ENCODE data around the gene FOXP3. TPM values are rescaled to one million over a fixed set of nuclear protein-coding genes. Genes with fewer than 3 reads are reported as not detected.

The FOXP3 gene
- total RNA-seq, 1 experiment from 2014 or later, result not detected

GRCh38 chrX:49214416-49214815 is 50.1 kb downstream of the FOXP3 start:
- DNase-seq, result no peak
- Histone ChIP-seq H3K4me3 (ENCODE audit: low read length) (no peak overlapping the region), H3K27ac (ENCODE audit: low read length) (no peak overlapping the region), H3K4me2 (ENCODE audit: low read depth, low read length, poor library complexity, severe bottlenecking) (no peak overlapping the region), H3K79me2 (ENCODE audit: low read length) (no peaks in the 10 kb centered on the region), H3K9ac (ENCODE audit: low read length) (no peak overlapping the region), H3K9me2 (replicated peaks; ENCODE audit: insufficient read depth, low read length) (no peaks in the 10 kb centered on the region), H3K36me3 (ENCODE audit: insufficient read depth, low read length) (no peaks in the 10 kb centered on the region), H3K4me1 (ENCODE audit: low read length) (no peaks in the 10 kb centered on the region), H3K27me3 (ENCODE audit: low read length) (no peaks in the 10 kb centered on the region), H3K9me3 (ENCODE audit: low read length) (no peaks in the 10 kb centered on the region), H2AFZ (ENCODE audit: low read length) (no peak overlapping the region), H4K20me1 (ENCODE audit: insufficient read depth, low read depth, low read length) (no peaks in the 10 kb centered on the region)

- H2AFZ ChIP-seq (ENCODE audit: low read length), result no peak overlapping the region
- DNase-seq, result no peak
These were observed 51.6 kb downstream of the FOXP3 start for GRCh38 chrX:49212861-49213260.

GRCh38 chrX:49212209-49212608 is 52.3 kb downstream of the FOXP3 start:
- no peak for DNase-seq
- H3K9me2 ChIP-seq (replicated peaks; ENCODE audit: insufficient read depth, low read length), result no peaks in the 10 kb centered on the region
- no peaks in the 10 kb centered on the region for H4K20me1 ChIP-seq (ENCODE audit: insufficient read depth, low read depth, low read length)
- no peaks in the 10 kb centered on the region for H3K27me3 ChIP-seq (ENCODE audit: low read length)
- no peak overlapping the region for H3K4me3 ChIP-seq (ENCODE audit: low read length)
- H3K36me3 ChIP-seq (ENCODE audit: insufficient read depth, low read length), result no peaks in the 10 kb centered on the region
- H3K4me2 ChIP-seq (ENCODE audit: low read depth, low read length, poor library complexity, severe bottlenecking), result no peak overlapping the region
- no peak overlapping the region for H2AFZ ChIP-seq (ENCODE audit: low read length)
- H3K4me1 ChIP-seq (ENCODE audit: low read length), result no peaks in the 10 kb centered on the region
- no peaks in the 10 kb centered on the region for H3K9me3 ChIP-seq (ENCODE audit: low read length)
- no peaks in the 10 kb centered on the region for H3K79me2 ChIP-seq (ENCODE audit: low read length)
- H3K27ac ChIP-seq (ENCODE audit: low read length), result no peak overlapping the region
- no peak overlapping the region for H3K9ac ChIP-seq (ENCODE audit: low read length)

More at GRCh38 chrX:49212861-49213260, 51.6 kb downstream of the FOXP3 start:
- Histone ChIP-seq H4K20me1 (ENCODE audit: insufficient read depth, low read depth, low read length) (no peaks in the 10 kb centered on the region), H3K4me3 (ENCODE audit: low read length) (no peak overlapping the region), H3K27me3 (ENCODE audit: low read length) (no peaks in the 10 kb centered on the region), H3K27ac (ENCODE audit: low read length) (no peak overlapping the region), H3K36me3 (ENCODE audit: insufficient read depth, low read length) (no peaks in the 10 kb centered on the region), H3K4me1 (ENCODE audit: low read length) (no peaks in the 10 kb centered on the region), H3K9ac (ENCODE audit: low read length) (no peak overlapping the region), H3K9me2 (replicated peaks; ENCODE audit: insufficient read depth, low read length) (no peaks in the 10 kb centered on the region), H3K9me3 (ENCODE audit: low read length) (no peaks in the 10 kb centered on the region), H3K79me2 (ENCODE audit: low read length) (no peaks in the 10 kb centered on the region), H3K4me2 (ENCODE audit: low read depth, low read length, poor library complexity, severe bottlenecking) (no peak overlapping the region)

GRCh38 chrX:49211074-49211473 is 53.4 kb downstream of the FOXP3 start:
- H4K20me1 ChIP-seq (ENCODE audit: insufficient read depth, low read depth, low read length), result no peaks in the 10 kb centered on the region
- no peak for DNase-seq
- H3K4me2 ChIP-seq (ENCODE audit: low read depth, low read length, poor library complexity, severe bottlenecking), result no peak overlapping the region
- H3K27ac ChIP-seq (ENCODE audit: low read length), result no peak overlapping the region
- H3K36me3 ChIP-seq (ENCODE audit: insufficient read depth, low read length), result no peaks in the 10 kb centered on the region
- H3K27me3 ChIP-seq (ENCODE audit: low read length), result no peaks in the 10 kb centered on the region
- no peak overlapping the region for H2AFZ ChIP-seq (ENCODE audit: low read length)
- no peaks in the 10 kb centered on the region for H3K4me1 ChIP-seq (ENCODE audit: low read length)
- H3K9ac ChIP-seq (ENCODE audit: low read length), result no peak overlapping the region
- no peak overlapping the region for H3K4me3 ChIP-seq (ENCODE audit: low read length)
- no peaks in the 10 kb centered on the region for H3K9me3 ChIP-seq (ENCODE audit: low read length)
- no peaks in the 10 kb centered on the region for H3K9me2 ChIP-seq (replicated peaks; ENCODE audit: insufficient read depth, low read length)
- H3K79me2 ChIP-seq (ENCODE audit: low read length), result no peaks in the 10 kb centered on the region

GRCh38 chrX:49210406-49210805 is 54.1 kb downstream of the FOXP3 start:
- Histone ChIP-seq H4K20me1 (ENCODE audit: insufficient read depth, low read depth, low read length) (no peaks in the 10 kb centered on the region), H3K9me2 (replicated peaks; ENCODE audit: insufficient read depth, low read length) (no peaks in the 10 kb centered on the region), H3K4me3 (ENCODE audit: low read length) (no peak overlapping the region), H3K9me3 (ENCODE audit: low read length) (no peaks in the 10 kb centered on the region), H3K27me3 (ENCODE audit: low read length) (no peaks in the 10 kb centered on the region), H3K9ac (ENCODE audit: low read length) (no peak overlapping the region), H3K4me1 (ENCODE audit: low read length) (no peaks in the 10 kb centered on the region), H3K79me2 (ENCODE audit: low read length) (no peaks in the 10 kb centered on the region), H2AFZ (ENCODE audit: low read length) (no peak overlapping the region), H3K36me3 (ENCODE audit: insufficient read depth, low read length) (no peaks in the 10 kb centered on the region), H3K4me2 (ENCODE audit: low read depth, low read length, poor library complexity, severe bottlenecking) (no peak overlapping the region), H3K27ac (ENCODE audit: low read length) (no peak overlapping the region)
- DNase-seq, result no peak

GRCh38 chrX:49209434-49210251 is 54.9 kb downstream of the FOXP3 start:
- no peaks in the 10 kb centered on the region for H3K36me3 ChIP-seq (ENCODE audit: insufficient read depth, low read length)
- no peaks in the 10 kb centered on the region for H3K9me2 ChIP-seq (replicated peaks; ENCODE audit: insufficient read depth, low read length)
- no peaks in the 10 kb centered on the region for H3K9me3 ChIP-seq (ENCODE audit: low read length)
- H3K79me2 ChIP-seq (ENCODE audit: low read length), result no peaks in the 10 kb centered on the region
- H4K20me1 ChIP-seq (ENCODE audit: insufficient read depth, low read depth, low read length), result no peaks in the 10 kb centered on the region
- no peaks in the 10 kb centered on the region for H3K4me1 ChIP-seq (ENCODE audit: low read length)
- no peaks in the 10 kb centered on the region for H3K27me3 ChIP-seq (ENCODE audit: low read length)
- DNase-seq, result no peak
- H3K9ac ChIP-seq (ENCODE audit: low read length), result no peak overlapping the region
- no peak overlapping the region for H2AFZ ChIP-seq (ENCODE audit: low read length)
- H3K4me3 ChIP-seq (ENCODE audit: low read length), result no peak overlapping the region
- H3K4me2 ChIP-seq (ENCODE audit: low read depth, low read length, poor library complexity, severe bottlenecking), result no peak overlapping the region
- H3K27ac ChIP-seq (ENCODE audit: low read length), result no peak overlapping the region

- Histone ChIP-seq H3K9ac (ENCODE audit: low read length) (no peak overlapping the region), H3K36me3 (ENCODE audit: insufficient read depth, low read length) (no peaks in the 10 kb centered on the region), H3K4me1 (ENCODE audit: low read length) (no peaks in the 10 kb centered on the region), H2AFZ (ENCODE audit: low read length) (no peak overlapping the region), H3K79me2 (ENCODE audit: low read length) (no peaks in the 10 kb centered on the region), H3K9me3 (ENCODE audit: low read length) (no peaks in the 10 kb centered on the region), H4K20me1 (ENCODE audit: insufficient read depth, low read depth, low read length) (no peaks in the 10 kb centered on the region), H3K27me3 (ENCODE audit: low read length) (no peaks in the 10 kb centered on the region), H3K4me3 (ENCODE audit: low read length) (no peak overlapping the region), H3K4me2 (ENCODE audit: low read depth, low read length, poor library complexity, severe bottlenecking) (no peak overlapping the region), H3K9me2 (replicated peaks; ENCODE audit: insufficient read depth, low read length) (no peaks in the 10 kb centered on the region), H3K27ac (ENCODE audit: low read length) (no peak overlapping the region)
- DNase-seq, result no peak
These were observed 56.1 kb downstream of the FOXP3 start for GRCh38 chrX:49208399-49208798.

- Histone ChIP-seq H3K4me2 (ENCODE audit: low read depth, low read length, poor library complexity, severe bottlenecking) (no peak overlapping the region), H3K27ac (ENCODE audit: low read length) (no peak overlapping the region), H2AFZ (ENCODE audit: low read length) (no peak overlapping the region), H3K27me3 (ENCODE audit: low read length) (no peaks in the 10 kb centered on the region), H3K9me2 (replicated peaks; ENCODE audit: insufficient read depth, low read length) (no peaks in the 10 kb centered on the region), H4K20me1 (ENCODE audit: insufficient read depth, low read depth, low read length) (no peaks in the 10 kb centered on the region), H3K4me1 (ENCODE audit: low read length) (no peaks in the 10 kb centered on the region), H3K9me3 (ENCODE audit: low read length) (no peaks in the 10 kb centered on the region), H3K4me3 (ENCODE audit: low read length) (no peak overlapping the region), H3K9ac (ENCODE audit: low read length) (no peak overlapping the region), H3K36me3 (ENCODE audit: insufficient read depth, low read length) (no peaks in the 10 kb centered on the region), H3K79me2 (ENCODE audit: low read length) (no peaks in the 10 kb centered on the region)
- DNase-seq, result no peak
These were observed 58.0 kb downstream of the FOXP3 start for GRCh38 chrX:49206543-49206942.
